IMR-90 (cell line): ENCODE measurements around the gene ZEB2. TPM values are rescaled to one million over a fixed set of nuclear protein-coding genes. Genes with fewer than 3 reads are reported as not detected.

Source experiments
- ATAC-seq: fragments of 200-7000 bp; cut with Tn5 transposase; 2 replicates; pipeline ENCODE4 v1.9.1; 2020; ENCODE audit warnings: low read depth, mild to moderate bottlenecking, moderate library complexity
- BruUV-seq: library from RNA; stranded (reverse); fragments of 400-500 nt; replicated peaks from 2 replicates; lab custom pipeline; 2021; lab: Mats Ljungman, UMichigan
- CTCF ChIA-PET: fragments of 300-600 bp; formaldehyde crosslinking; extraction: SDS; loops from one replicate; lab custom pipeline; 2021; ENCODE audit warnings: antibody characterized with exemption; lab: Yijun Ruan, JAX
- POLR2A ChIA-PET: fragments of 300-600 bp; sonication (Branson Sonifier 250); formaldehyde crosslinking; loops from one replicate; lab custom pipeline; 2022; ENCODE audit warnings: antibody characterized with exemption; ENCODE audit not compliant: unreplicated experiment; lab: Charles Lee
- DNase-seq: peaks from one replicate; pipeline ENCODE4 v3.0.0; 2013
- H2AFZ ChIP-seq: replicated peaks from 2 replicates; pipeline ENCODE3; 2013; ENCODE audit warnings: low read length, mild to moderate bottlenecking; ENCODE audit not compliant: poor library complexity
- H2AK5ac ChIP-seq: 2 replicates; pipeline ENCODE4 v1.6.1; 2013; ENCODE audit warnings: low read depth, low read length, inconsistent platforms
- H2AK9ac ChIP-seq: replicated peaks from 2 replicates; pipeline ENCODE3; 2013; ENCODE audit warnings: mild to moderate bottlenecking, low read depth, low read length, moderate library complexity; ENCODE audit not compliant: poor library complexity
- H2BK120ac ChIP-seq: 2 replicates; pipeline ENCODE4 v1.6.1; 2013; ENCODE audit warnings: low read depth, low read length, inconsistent platforms
- H2BK15ac ChIP-seq: 3 replicates; pipeline ENCODE4 v1.6.1; 2013; ENCODE audit warnings: low read depth, low read length, inconsistent platforms
- H2BK20ac ChIP-seq: 2 replicates; pipeline ENCODE4 v1.6.1; 2013; ENCODE audit warnings: low read depth, mild to moderate bottlenecking, inconsistent platforms, low read length, moderate library complexity
- H2BK5ac ChIP-seq: 2 replicates; pipeline ENCODE4 v1.6.1; 2013; ENCODE audit warnings: mild to moderate bottlenecking, low read depth, low read length, inconsistent platforms; ENCODE audit not compliant: poor library complexity, severe bottlenecking
- H3K14ac ChIP-seq: replicated peaks from 2 replicates; pipeline ENCODE4 v1.6.1; 2013; ENCODE audit warnings: low read depth, low read length, inconsistent platforms
- H3K18ac ChIP-seq: 2 replicates; pipeline ENCODE4 v1.6.1; 2013; ENCODE audit warnings: low read depth, low read length, control low read depth
- H3K23ac ChIP-seq: 2 replicates; pipeline ENCODE4 v1.6.1; 2013; ENCODE audit warnings: low read depth, low read length, inconsistent platforms
- H3K27ac ChIP-seq: 2 replicates; pipeline ENCODE4 v1.5.1; 2013; ENCODE audit warnings: mild to moderate bottlenecking, control low read depth, low read length; ENCODE audit not compliant: insufficient read depth
- H3K27me3 ChIP-seq: 2 replicates; pipeline ENCODE4 v1.6.1; 2013; ENCODE audit warnings: low read length; ENCODE audit not compliant: control insufficient read depth, insufficient read depth
- H3K36me3 ChIP-seq: 2 replicates; pipeline ENCODE4 v1.6.1; 2013; ENCODE audit warnings: low read length, mixed read lengths; ENCODE audit not compliant: control insufficient read depth, insufficient read depth
- H3K4ac ChIP-seq: 2 replicates; pipeline ENCODE4 v1.6.1; 2013; ENCODE audit warnings: low read depth, low read length, inconsistent platforms
- H3K4me1 ChIP-seq: 2 replicates; pipeline ENCODE4 v1.6.1; 2013; ENCODE audit warnings: low read length, mixed read lengths; ENCODE audit not compliant: control insufficient read depth, insufficient read depth
- H3K4me2 ChIP-seq: 2 replicates; pipeline ENCODE4 v1.6.1; 2013; ENCODE audit warnings: low read depth, mild to moderate bottlenecking, control low read depth, low read length, moderate library complexity
- H3K4me3 ChIP-seq: 2 replicates; pipeline ENCODE4 v1.5.1; 2013; ENCODE audit warnings: low read depth, mild to moderate bottlenecking, control low read depth, low read length, moderate library complexity; ENCODE audit not compliant: insufficient read depth
- H3K56ac ChIP-seq: 2 replicates; pipeline ENCODE4 v1.6.1; 2013; ENCODE audit warnings: low read length, inconsistent platforms; ENCODE audit not compliant: insufficient read depth; ENCODE audit errors: extremely low read depth
- H3K79me1 ChIP-seq, 2 experiments: 2 replicates each; pipeline ENCODE4 v1.6.1; 2013; ENCODE audit warnings: low read length in 2 of 2, inconsistent platforms in 1 of 2, low read depth in 1 of 2
- H3K9ac ChIP-seq: 2 replicates; pipeline ENCODE4 v1.6.1; 2013; ENCODE audit warnings: low read depth, low read length, control low read depth
- H3K9me1 ChIP-seq: 2 replicates; pipeline ENCODE4 v1.6.1; 2013; ENCODE audit warnings: low read length, inconsistent platforms; ENCODE audit not compliant: insufficient read depth
- H3K9me3 ChIP-seq: 2 replicates; pipeline ENCODE4 v1.6.1; 2013; ENCODE audit warnings: low read length; ENCODE audit not compliant: control insufficient read depth, insufficient read depth
- H4K20me1 ChIP-seq: 2 replicates; pipeline ENCODE4 v1.6.1; 2013; ENCODE audit warnings: low read length, inconsistent platforms; ENCODE audit not compliant: insufficient read depth
- H4K5ac ChIP-seq: 2 replicates; pipeline ENCODE4 v1.6.1; 2013; ENCODE audit warnings: mild to moderate bottlenecking, low read depth, low read length, control low read depth
- H4K8ac ChIP-seq, 2 experiments: 2 replicates each; pipeline ENCODE4 v1.6.1; 2013; ENCODE audit warnings: low read depth in 2 of 2, low read length in 2 of 2, control low read depth in 1 of 2, inconsistent platforms in 1 of 2
- H4K91ac ChIP-seq: 2 replicates; pipeline ENCODE4 v1.6.1; 2013; ENCODE audit warnings: low read depth, low read length, inconsistent platforms; ENCODE audit not compliant: insufficient read depth
- CHD1 ChIP-seq: IDR thresholded peaks from 2 replicates; pipeline ENCODE4 v1.6.1; 2012; ENCODE audit warnings: low read depth, low read length, improper control_type of control experiment
- CTCF ChIP-seq: conservative IDR thresholded peaks from 2 replicates; pipeline ENCODE4 v1.5.1; 2012; ENCODE audit warnings: mild to moderate bottlenecking, low read depth, low read length, improper control_type of control experiment
- FOS ChIP-seq: fragments of 150-350 bp; IDR thresholded peaks from 2 replicates; pipeline ENCODE4 v1.6.1; 2016; ENCODE audit warnings: low read depth, low read length
- MAFK ChIP-seq: IDR thresholded peaks from 2 replicates; pipeline ENCODE4 v1.6.1; 2012; ENCODE audit warnings: low read depth, low read length, improper control_type of control experiment
- RCOR1 ChIP-seq: IDR thresholded peaks from 2 replicates; pipeline ENCODE4 v1.6.1; 2012; ENCODE audit warnings: mild to moderate bottlenecking, low read length, improper control_type of control experiment; ENCODE audit not compliant: insufficient replicate concordance
- WGBS, 2 experiments: methylation state at CpG; one replicate each; pipeline versions ENCODE4 v1.1.5 to v1.1.7; 2013; ENCODE audit warnings: missing lambda C conversion rate in 2 of 2; ENCODE audit not compliant: insufficient read length in 1 of 2; ENCODE audit errors: extremely low coverage in 2 of 2; 5-methylcytosine and 5-hydroxymethylcytosine counted together
- dilution Hi-C: fragments of 300-500 bp; cut with HindIII; formaldehyde crosslinking; loops from one replicate; pipeline ENCODE4 v1.14.3; 2018; ENCODE audit warnings: low sequenced_read_pairs; ENCODE audit not compliant: unreplicated experiment
- in situ Hi-C: fragments of 300-500 bp; cut with MboI; formaldehyde crosslinking; loops from 3 replicates; pipeline ENCODE4 v1.14.3; 2019; ENCODE audit warnings: low sequenced_read_pairs, inconsistent platforms, mixed read lengths
- intact Hi-C: fragments of 100-400 bp; cut with micrococcal nuclease; formaldehyde crosslinking; loops from 2 replicates; pipeline ENCODE4 v1.10.0; 2022
- polyA plus RNA-seq, 3 experiments: library from polyadenylated mRNA; depleted of rRNA; stranded (reverse); fragments of >200 nt; gene quantifications; 2 replicates each; pipeline ENCODE4 v1.2.3, GENCODE V29; 2012; ENCODE audit warnings: low replicate concordance in 1 of 3
- total RNA-seq: library from RNA; depleted of rRNA; stranded (reverse); fragments of >200 nt; gene quantifications from 2 replicates; pipeline ENCODE4 v1.2.3, GENCODE V29; 2012

Gene ZEB2
- total and polyA plus RNA-seq, 2 of the 4 experiments (the other 2 are of a cell fraction) = 22.4 to 50.9 TPM

GRCh38 chr2:144374163-144374661, 145.7 kb downstream of the ZEB2 start:
- peak; percentile 53 for DNase-seq
- H3K4me2 ChIP-seq = peak overlapping the region; percentile 24; the same call in 1 of the 2 replicates

More at GRCh38 chr2:144374163-144374661, 145.7 kb downstream of the ZEB2 start:
- H2BK120ac ChIP-seq = peak overlapping the region; percentile 43
- H4K20me1 ChIP-seq = no peaks in the 10 kb centered on the region
- peak overlapping the region; percentile 44; the same call in 1 of the 2 replicates for H4K5ac ChIP-seq
- in situ Hi-C loops = no loop called here
- H3K36me3 ChIP-seq = no peaks in the 10 kb centered on the region
- dilution Hi-C loops = no loop called here
- TF ChIP-seq MAFK = 0 out of 2 replicates have a peak, but pooled peaks have one; percentile 25
- TF ChIP-seq RCOR1 = no peak
- no peak for TF ChIP-seq CTCF
- no peak for TF ChIP-seq FOS
- TF ChIP-seq CHD1 = no peak
- peak overlapping the region; percentile 74; the same call in 1 of the 2 replicates for H2AK5ac ChIP-seq
- H3K9ac ChIP-seq = no peak overlapping the region
- WGBS, 2 experiments = no CpG with 5 or more reads among the region's 6 CpGs
- no peak overlapping the region; the same call in 2 of the 3 replicates for H2BK15ac ChIP-seq
- H3K18ac ChIP-seq = peak overlapping the region; percentile 42; the same call in 1 of the 2 replicates
- POLR2A ChIA-PET = interaction anchor here (0.6 kb wide), 1 partner anchor 18 kb away, joined by 4 read pairs; no protein-coding TSS in a partner anchor
- peaks cover 5% of the 10 kb centered on the region; the same call in 1 of the 2 replicates for H3K9me1 ChIP-seq
- no peaks in the 10 kb centered on the region for H3K27me3 ChIP-seq
- ATAC-seq = 0 out of 2 replicates have a peak, but pooled peaks have one; percentile 47
- H3K23ac ChIP-seq = no peak overlapping the region
- intact Hi-C loops = no loop called here
- no peak overlapping the region for H3K56ac ChIP-seq
- H3K27ac ChIP-seq = no peak overlapping the region
- peak overlapping the region; percentile 39; the same call in 1 of the 2 replicates for H3K4ac ChIP-seq
- H3K79me1 ChIP-seq = no peaks in the 10 kb centered on the region
- H2AFZ ChIP-seq = no peak overlapping the region
- H3K9me3 ChIP-seq = no peaks in the 10 kb centered on the region
- no TSS peak for BruUV-seq
- peaks cover 12% of the 10 kb centered on the region for H3K4me1 ChIP-seq
- no peak overlapping the region for H4K91ac ChIP-seq
- H3K14ac ChIP-seq = peak overlapping the region; percentile 64
- peak overlapping the region in 1 of 2 experiments; percentile 7; a peak in 1 of 4 replicates for H4K8ac ChIP-seq
- no peak overlapping the region for H3K4me3 ChIP-seq
- CTCF ChIA-PET = no interaction called here
- H2AK9ac ChIP-seq = no peak overlapping the region
- peak overlapping the region; percentile 64; the same call in 1 of the 2 replicates for H2BK20ac ChIP-seq
- peak overlapping the region; percentile 40 for H2BK5ac ChIP-seq
